Muscle of leg (tissue), 11 donors: ENCODE measurements around the gene ANKFN1. TPM values are rescaled to one million over a fixed set of nuclear protein-coding genes. Genes with fewer than 3 reads are reported as not detected.
A peak's percentile ranks its signal among the peaks of the same experiment; 100 is the strongest.

Source experiments
- DNase-seq: peaks from one replicate; pipeline ENCODE4 v3.0.0; 2013
- H3K27ac ChIP-seq: one replicate; pipeline ENCODE4 v1.5.1; 2013; ENCODE audit warnings: mild to moderate bottlenecking, low read length, control low read depth
- H3K27me3 ChIP-seq: one replicate; pipeline ENCODE4 v1.6.1; 2013; ENCODE audit warnings: low read length; ENCODE audit not compliant: control insufficient read depth, insufficient read depth
- H3K36me3 ChIP-seq: one replicate; pipeline ENCODE4 v1.6.1; 2013; ENCODE audit warnings: low read length; ENCODE audit not compliant: control insufficient read depth, insufficient read depth
- H3K4me1 ChIP-seq: one replicate; pipeline ENCODE4 v1.6.1; 2013; ENCODE audit warnings: low read length; ENCODE audit not compliant: control insufficient read depth, insufficient read depth
- H3K4me3 ChIP-seq: one replicate; pipeline ENCODE4 v1.5.1; 2013; ENCODE audit warnings: low read length, control low read depth
- H3K9me3 ChIP-seq: replicated peaks from 2 replicates; pipeline ENCODE4 v1.6.1; 2013; ENCODE audit warnings: low read depth, low read length; ENCODE audit not compliant: control insufficient read depth
- WGBS: methylation state at CpG from one replicate; pipeline ENCODE4 v1.1.5; 2013; ENCODE audit warnings: missing lambda C conversion rate; ENCODE audit not compliant: insufficient coverage; 5-methylcytosine and 5-hydroxymethylcytosine counted together
- polyA plus RNA-seq, 8 donors: library from polyadenylated mRNA; unstranded; fragments of 120-200 nt; gene quantifications; one replicate each; pipeline versions ENCODE4 v1.2.1 to v1.2.3, GENCODE V29; 2013; ENCODE audit warnings: inconsistent platforms in 1 of 8, low replicate concordance in 1 of 8; ENCODE audit not compliant: insufficient read length in 8 of 8, insufficient read depth in 1 of 8
- total RNA-seq: library from RNA; stranded (reverse); fragments of 120-200 nt; gene quantifications from one replicate; pipeline ENCODE4 v1.2.4, GENCODE V29; 2013

Gene ANKFN1
- total and polyA plus RNA-seq, 9 donors = 0.10 to 0.91 (median 0.39) TPM

DNA sequence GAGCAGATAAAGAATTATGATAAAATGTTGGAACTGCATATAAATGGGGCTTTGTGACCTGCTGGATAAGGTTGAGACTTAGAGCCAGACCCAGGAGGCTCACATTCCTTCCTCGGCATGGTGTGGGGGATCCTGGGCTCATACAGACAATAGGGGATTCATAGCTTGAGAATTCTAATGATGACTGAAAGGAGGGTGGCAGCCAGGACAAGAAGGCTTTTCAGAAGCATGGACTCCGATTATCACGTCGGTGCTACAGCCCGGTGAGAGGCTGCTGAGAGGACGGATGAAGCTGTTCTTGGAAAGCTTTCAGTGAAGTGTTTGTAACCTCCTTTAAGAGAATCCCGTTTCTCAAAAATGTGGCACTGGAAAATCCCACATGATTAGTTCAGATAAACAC lies 167.2 kb downstream of the ANKFN1 start:
- 28% methylated on average over 5 of the region's 7 CpGs for WGBS
- Histone ChIP-seq H3K27me3 (no peaks in the 10 kb centered on the region), H3K4me1 (no peaks in the 10 kb centered on the region), H3K27ac (no peak overlapping the region), H3K9me3 (no peaks in the 10 kb centered on the region), H3K4me3 (no peak overlapping the region), H3K36me3 (no peaks in the 10 kb centered on the region)
- no peak for DNase-seq

DNA sequence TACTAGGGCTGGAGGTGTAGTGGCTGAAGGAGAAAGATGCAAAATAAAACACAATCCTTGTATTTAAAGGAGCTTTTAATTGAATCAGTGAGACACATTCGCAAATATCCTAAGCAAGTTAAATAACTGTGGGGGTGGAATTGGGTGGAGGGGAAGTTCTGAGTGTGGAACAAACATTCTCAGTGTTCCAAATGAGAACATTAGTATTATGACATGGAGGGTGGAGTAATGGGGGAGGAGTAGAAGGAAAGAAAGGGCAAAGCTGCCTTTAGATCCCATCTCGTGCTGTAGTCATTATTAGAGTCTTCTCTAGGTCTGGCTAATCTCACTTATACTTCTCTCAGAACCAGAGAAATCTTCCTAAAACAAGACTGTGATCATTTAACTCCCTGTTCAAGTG lies 169.7 kb downstream of the ANKFN1 start:
- H3K27me3 ChIP-seq = no peaks in the 10 kb centered on the region
- no peaks in the 10 kb centered on the region for H3K9me3 ChIP-seq
- no peaks in the 10 kb centered on the region for H3K36me3 ChIP-seq
- no peak overlapping the region for H3K27ac ChIP-seq
- H3K4me3 ChIP-seq = no peak overlapping the region
- WGBS = no CpG with 5 or more reads among the region's 2 CpGs
- no peaks in the 10 kb centered on the region for H3K4me1 ChIP-seq
- no peak for DNase-seq

DNA sequence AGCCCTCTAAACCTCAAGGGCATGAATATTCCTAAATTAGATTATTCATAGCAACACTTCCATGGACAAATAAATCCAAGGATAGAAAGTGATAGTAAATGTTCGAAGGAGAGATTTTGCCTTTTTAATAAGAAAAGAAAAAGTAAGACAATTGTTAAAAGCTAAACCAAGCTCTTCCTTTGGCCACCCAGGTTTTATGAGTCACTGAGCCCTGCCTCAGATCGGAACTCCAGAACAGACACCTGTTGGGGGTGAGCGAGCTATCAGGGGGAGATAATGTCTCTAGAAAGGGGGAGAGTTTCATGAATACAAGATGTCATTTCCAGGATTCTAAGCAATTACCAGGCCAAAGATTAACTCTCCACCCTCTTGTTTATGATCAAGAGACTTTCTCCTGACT lies 171.4 kb downstream of the ANKFN1 start:
- WGBS = 83% methylated on average over 1 of the region's 3 CpGs
- no peaks in the 10 kb centered on the region for H3K9me3 ChIP-seq
- H3K4me3 ChIP-seq = no peak overlapping the region
- no peak overlapping the region for H3K27ac ChIP-seq
- H3K36me3 ChIP-seq = no peaks in the 10 kb centered on the region
- H3K4me1 ChIP-seq = no peaks in the 10 kb centered on the region
- no peaks in the 10 kb centered on the region for H3K27me3 ChIP-seq
- DNase-seq = no peak

DNA sequence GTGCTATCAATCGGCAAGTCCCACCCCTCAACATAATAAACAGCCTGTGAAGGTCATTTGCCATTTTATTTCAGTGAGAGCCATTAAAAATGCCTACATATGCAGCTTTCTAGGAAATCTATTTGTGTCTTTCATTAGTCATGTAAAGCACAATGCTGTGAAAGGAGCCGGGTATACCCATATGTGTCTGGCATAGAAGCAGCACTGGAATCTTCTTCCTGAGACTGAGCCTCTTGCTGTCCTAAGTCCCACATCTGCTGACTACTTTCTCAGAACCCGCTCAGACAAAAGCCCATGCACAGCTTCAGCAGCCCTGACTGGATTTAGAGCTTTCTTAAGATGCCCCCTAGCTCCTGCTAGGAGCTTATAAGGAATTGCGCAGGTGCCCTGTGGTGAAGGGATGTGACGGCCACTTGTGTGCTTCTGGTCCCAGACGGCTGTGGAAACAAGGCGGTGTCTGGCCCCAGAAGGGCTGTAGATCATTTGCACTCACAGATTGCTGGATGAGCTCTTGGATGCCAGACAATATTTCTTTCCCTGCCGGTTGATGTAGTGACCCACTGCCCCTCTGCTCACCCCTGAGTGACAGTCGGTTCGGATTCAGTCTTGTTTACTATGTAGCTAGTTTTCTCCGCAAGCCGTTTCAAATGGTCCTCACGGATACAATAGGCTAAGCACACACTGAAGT lies 172.2 kb downstream of the ANKFN1 start:
- H3K27ac ChIP-seq = no peak overlapping the region
- no peaks in the 10 kb centered on the region for H3K9me3 ChIP-seq
- no peaks in the 10 kb centered on the region for H3K36me3 ChIP-seq
- DNase-seq = no peak
- no peaks in the 10 kb centered on the region for H3K27me3 ChIP-seq
- H3K4me3 ChIP-seq = no peak overlapping the region
- 44% methylated on average over 11 of the region's 13 CpGs for WGBS
- no peaks in the 10 kb centered on the region for H3K4me1 ChIP-seq

DNA sequence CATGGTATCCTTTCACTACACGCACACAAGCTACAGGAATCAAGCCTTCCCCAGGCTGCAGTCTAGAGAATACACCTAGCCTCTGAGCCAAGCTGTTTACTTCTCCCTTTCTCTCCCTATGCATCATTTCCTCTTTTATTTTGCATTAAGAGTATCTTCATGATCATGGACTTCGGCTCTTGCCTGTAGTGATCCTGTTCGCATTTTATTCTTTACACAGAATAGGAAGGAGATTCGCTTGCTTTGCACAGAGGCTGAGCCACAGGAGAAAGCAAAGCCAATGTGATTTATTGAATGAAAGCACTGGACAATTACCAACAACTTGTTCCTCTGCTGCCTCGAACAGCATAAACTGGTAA lies 172.7 kb downstream of the ANKFN1 start:
- Histone ChIP-seq H3K9me3 (no peaks in the 10 kb centered on the region), H3K4me3 (no peak overlapping the region), H3K27ac (no peak overlapping the region), H3K27me3 (no peaks in the 10 kb centered on the region), H3K36me3 (no peaks in the 10 kb centered on the region), H3K4me1 (no peaks in the 10 kb centered on the region)
- no peak for DNase-seq
- WGBS = 50% methylated on average over 1 of the region's 5 CpGs

DNA sequence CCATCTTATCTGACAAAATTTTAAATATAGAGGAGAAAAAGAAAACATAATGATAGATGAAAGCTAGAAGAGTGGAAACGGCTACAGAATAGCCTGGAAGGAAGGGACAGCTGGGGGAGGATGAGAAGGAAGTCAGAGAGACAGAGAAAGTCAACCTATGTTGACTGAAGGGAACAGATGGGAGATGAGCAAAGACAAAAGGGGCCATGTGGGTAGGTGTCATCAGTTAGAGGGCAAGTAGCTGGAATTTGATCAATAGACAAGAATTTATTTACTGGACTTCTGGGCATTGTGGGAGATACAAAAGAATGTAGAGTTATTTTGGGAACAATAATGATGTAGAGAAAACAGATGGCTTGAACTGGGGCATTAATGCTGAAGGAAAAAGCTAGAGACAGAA lies 194.4 kb downstream of the ANKFN1 start:
- no peak overlapping the region for H3K27ac ChIP-seq
- H3K4me1 ChIP-seq = no peaks in the 10 kb centered on the region
- WGBS = 63% methylated on average over 1 of the region's 1 CpG
- peak; percentile 4 for DNase-seq
- no peaks in the 10 kb centered on the region for H3K36me3 ChIP-seq
- peaks cover 2% of the 10 kb centered on the region for H3K9me3 ChIP-seq
- H3K4me3 ChIP-seq = no peak overlapping the region
- no peaks in the 10 kb centered on the region for H3K27me3 ChIP-seq

DNA sequence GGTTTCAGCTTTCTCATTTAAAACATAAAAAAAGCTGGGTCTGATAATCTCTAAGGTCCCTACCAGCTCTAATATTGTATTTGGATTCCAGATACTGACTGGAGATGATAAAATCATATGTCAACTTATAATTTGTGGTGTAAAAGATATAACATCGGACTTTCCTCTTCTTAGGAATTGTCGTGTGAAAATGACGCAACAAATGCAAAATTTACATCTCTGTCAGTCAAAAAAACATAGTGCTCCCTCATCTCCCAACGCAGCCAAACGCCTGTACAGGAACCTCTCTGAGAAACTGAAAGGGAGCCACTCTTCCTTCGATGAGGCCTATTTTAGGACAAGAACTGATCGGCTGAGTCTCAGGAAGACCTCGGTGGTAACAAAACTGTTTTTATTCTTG lies 197.3 kb downstream of the ANKFN1 start:
- Histone ChIP-seq H3K9me3 (peaks cover 2% of the 10 kb centered on the region), H3K4me1 (no peaks in the 10 kb centered on the region), H3K4me3 (no peak overlapping the region), H3K36me3 (no peaks in the 10 kb centered on the region), H3K27ac (no peak overlapping the region), H3K27me3 (no peaks in the 10 kb centered on the region)
- WGBS = 86% methylated on average over 5 of the region's 8 CpGs
- no peak for DNase-seq

DNA sequence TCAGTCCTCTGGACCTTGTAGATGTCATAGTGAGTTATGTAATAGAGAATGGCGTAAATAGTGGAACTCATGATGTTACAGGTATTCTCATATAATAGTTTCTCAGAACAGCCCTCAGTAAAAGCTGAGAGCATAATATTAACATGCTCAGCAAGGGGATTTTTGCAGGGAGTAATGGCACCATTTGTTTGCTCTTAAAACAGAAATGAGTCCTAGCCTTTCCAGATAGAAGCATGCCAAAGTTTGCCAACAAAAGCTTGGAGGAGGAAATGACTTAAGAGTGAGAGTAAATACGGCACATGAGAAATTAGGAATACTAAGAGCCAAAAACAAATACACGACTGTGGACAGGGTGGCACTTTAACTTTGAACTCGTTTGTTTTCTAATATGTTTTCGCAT lies 198.4 kb downstream of the ANKFN1 start:
- Histone ChIP-seq H3K27me3 (no peaks in the 10 kb centered on the region), H3K9me3 (no peaks in the 10 kb centered on the region), H3K4me3 (no peak overlapping the region), H3K4me1 (no peaks in the 10 kb centered on the region), H3K36me3 (no peaks in the 10 kb centered on the region), H3K27ac (no peak overlapping the region)
- no peak for DNase-seq
- WGBS = no CpG with 5 or more reads among the region's 5 CpGs

DNA sequence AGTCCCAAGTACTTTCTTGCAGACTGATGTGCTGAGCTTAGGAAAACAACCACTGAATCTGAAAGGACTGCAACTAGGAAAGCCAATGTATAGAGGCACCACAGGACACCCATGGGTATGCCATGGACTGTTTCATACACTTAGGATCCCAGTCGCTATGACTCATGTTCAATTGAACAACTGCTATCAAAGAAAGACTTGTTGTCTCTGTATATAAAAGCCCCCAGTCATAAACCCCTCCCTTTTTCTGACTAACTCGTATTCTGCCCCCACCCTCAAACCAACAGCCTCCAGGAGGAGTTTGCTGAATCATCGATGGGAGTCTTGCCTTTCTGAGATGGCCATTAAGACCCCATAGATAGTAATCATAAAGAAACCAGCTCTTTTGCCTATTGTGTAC lies 205.4 kb downstream of the ANKFN1 start:
- no peak for DNase-seq
- Histone ChIP-seq H3K36me3 (no peaks in the 10 kb centered on the region), H3K9me3 (no peaks in the 10 kb centered on the region), H3K27ac (no peak overlapping the region), H3K4me1 (no peaks in the 10 kb centered on the region), H3K27me3 (no peaks in the 10 kb centered on the region), H3K4me3 (no peak overlapping the region)
- 100% methylated on average over 1 of the region's 3 CpGs for WGBS

DNA sequence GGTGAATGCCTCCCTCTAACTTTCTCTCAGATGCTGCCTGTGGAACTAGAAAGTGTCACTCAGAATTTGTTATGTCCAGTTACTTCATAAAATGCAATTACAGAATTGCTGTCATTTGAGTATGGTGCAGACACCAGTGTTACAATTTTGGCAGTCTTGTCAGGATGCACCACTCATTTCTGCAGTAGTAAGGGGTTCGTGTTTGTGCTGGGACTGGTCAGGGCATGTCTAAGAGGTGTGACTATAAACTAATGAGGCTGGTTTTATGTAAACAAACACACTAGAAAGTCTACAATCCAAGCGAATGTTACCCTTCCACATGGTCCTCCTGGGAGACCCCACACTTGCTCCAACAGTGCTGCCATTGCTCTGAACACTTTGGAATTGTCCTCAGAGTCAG lies 206.2 kb downstream of the ANKFN1 start:
- no CpG with 5 or more reads among the region's 2 CpGs for WGBS

DNA sequence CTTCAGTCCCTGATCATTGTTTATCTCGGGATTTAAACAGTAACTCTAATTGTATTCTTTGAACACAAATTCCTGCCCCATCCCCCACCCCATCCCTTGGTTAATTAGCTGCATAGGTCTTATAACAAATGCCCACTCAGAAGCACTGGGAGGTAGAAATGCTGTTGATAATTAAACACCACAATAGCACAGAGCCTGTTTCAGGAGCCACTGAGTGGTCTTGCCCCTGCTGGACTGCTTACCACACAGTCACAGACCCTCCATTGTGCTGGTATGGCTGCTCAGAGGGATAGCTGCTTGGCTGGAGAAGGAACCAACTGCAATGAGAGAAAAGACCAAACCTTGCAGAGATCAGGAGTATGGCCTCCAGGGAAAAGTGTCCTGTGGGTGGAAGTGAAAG lies 214.1 kb downstream of the ANKFN1 start:
- no CpG with 5 or more reads among the region's 1 CpG for WGBS
- Histone ChIP-seq H3K27ac (no peak overlapping the region), H3K4me1 (no peaks in the 10 kb centered on the region), H3K36me3 (no peaks in the 10 kb centered on the region), H3K27me3 (no peaks in the 10 kb centered on the region), H3K9me3 (no peaks in the 10 kb centered on the region), H3K4me3 (no peak overlapping the region)
- DNase-seq = no peak

More for the DNA sequence above, 206.2 kb downstream of the ANKFN1 start:
- no peaks in the 10 kb centered on the region for H3K4me1 ChIP-seq
- no peak for DNase-seq
- H3K4me3 ChIP-seq = no peak overlapping the region
- H3K9me3 ChIP-seq = no peaks in the 10 kb centered on the region
- no peaks in the 10 kb centered on the region for H3K27me3 ChIP-seq
- H3K27ac ChIP-seq = no peak overlapping the region
- no peaks in the 10 kb centered on the region for H3K36me3 ChIP-seq
